Smooth muscle cell (in vitro differentiated cells): ENCODE data around the gene RPS6KC1. TPM values are rescaled to one million over a fixed set of nuclear protein-coding genes. Genes with fewer than 3 reads are reported as not detected.
"Not testable (repeated sequence)": the region's sequence is repeated elsewhere in the genome, so short reads cannot be mapped to it uniquely, and the experiment has no call there.

Source experiments
- DNase-seq: peaks from one replicate; lab custom pipeline; 2025; ENCODE audit not compliant: unreplicated experiment; lab: John Stamatoyannopoulos, UW
- H2AFZ ChIP-seq: fragments of 200-600 bp; sonication (generic); 2 replicates; pipeline ENCODE4 v1.6.0; 2016; ENCODE audit warnings: antibody characterized with exemption, low read depth, mild to moderate bottlenecking
- H3F3A ChIP-seq: fragments of 200-600 bp; sonication (generic); 2 replicates; pipeline ENCODE4 v1.6.0; 2017; ENCODE audit warnings: antibody characterized with exemption, low read depth
- H3K27ac ChIP-seq: fragments of 200-600 bp; sonication (generic); 2 replicates; pipeline ENCODE4 v1.5.1; 2016; ENCODE audit warnings: low read depth, mild to moderate bottlenecking
- H3K27me3 ChIP-seq: fragments of 200-600 bp; sonication (generic); 2 replicates; pipeline ENCODE4 v1.6.1; 2016; ENCODE audit warnings: low read depth, mild to moderate bottlenecking
- H3K36me3 ChIP-seq: fragments of 200-600 bp; sonication (generic); 2 replicates; pipeline ENCODE4 v1.5.1; 2016; ENCODE audit warnings: low read depth
- H3K4me1 ChIP-seq: fragments of 200-600 bp; sonication (generic); 2 replicates; pipeline ENCODE4 v1.5.1; 2016; ENCODE audit warnings: low read depth
- H3K4me2 ChIP-seq: fragments of 200-600 bp; sonication (generic); 2 replicates; pipeline ENCODE4 v1.6.0; 2016; ENCODE audit warnings: mild to moderate bottlenecking
- H3K4me3 ChIP-seq: fragments of 200-600 bp; sonication (generic); 2 replicates; pipeline ENCODE4 v1.5.1; 2016; ENCODE audit warnings: mild to moderate bottlenecking
- H3K79me2 ChIP-seq: fragments of 200-600 bp; sonication (generic); 2 replicates; pipeline ENCODE4 v1.6.0; 2016; ENCODE audit warnings: low read depth, mild to moderate bottlenecking
- H3K9ac ChIP-seq: fragments of 200-600 bp; sonication (generic); 2 replicates; pipeline ENCODE4 v1.6.0; 2016; ENCODE audit warnings: low read depth
- H3K9me3 ChIP-seq: fragments of 200-600 bp; sonication (generic); replicated peaks from 2 replicates; pipeline ENCODE4 v1.5.1; 2016; ENCODE audit warnings: low read depth
- H4K20me1 ChIP-seq: fragments of 200-600 bp; sonication (generic); 2 replicates; pipeline ENCODE4 v1.6.0; 2016; ENCODE audit warnings: low read depth
- CTCF ChIP-seq: fragments of 200-600 bp; sonication (generic); IDR thresholded peaks from 2 replicates; pipeline ENCODE4 v1.5.1; 2017; ENCODE audit warnings: borderline replicate concordance, mild to moderate bottlenecking, antibody characterized with exemption; ENCODE audit not compliant: insufficient read depth, poor library complexity, severe bottlenecking
- WGBS: methylation state at CpG from one replicate; pipeline ENCODE4 v1.1.7; 2016; ENCODE audit warnings: low lambda C conversion rate; 5-methylcytosine and 5-hydroxymethylcytosine counted together
- polyA plus RNA-seq: library from polyadenylated mRNA; unstranded; fragments of >200 nt; fragmentation: Nextera tagmentation; extraction: Ambion mirVana; gene quantifications from 2 replicates; pipeline ENCODE4 v1.2.1, GENCODE V29; 2016
- total RNA-seq: library from RNA; depleted of rRNA; stranded (reverse); fragments of >200 nt; gene quantifications from 2 replicates; pipeline ENCODE4 v1.2.3, GENCODE V29; 2014

The RPS6KC1 gene
- total and polyA plus RNA-seq, 2 experiments from 2014 or later = 17.6 to 30.8 TPM

GRCh38 chr1:213192026-213192425 is 141.0 kb downstream of the RPS6KC1 start:
- H3F3A ChIP-seq = no peaks in the 10 kb centered on the region
- peaks cover 13% of the 10 kb centered on the region for H4K20me1 ChIP-seq
- H2AFZ ChIP-seq = no peak overlapping the region
- H3K36me3 ChIP-seq = peaks cover 4% of the 10 kb centered on the region
- no peak overlapping the region for H3K4me3 ChIP-seq
- no peaks in the 10 kb centered on the region for H3K9me3 ChIP-seq
- no peak for TF ChIP-seq CTCF
- no peak for DNase-seq
- WGBS = 92% methylated on average over 1 of the region's 1 CpG
- no peak overlapping the region for H3K9ac ChIP-seq
- no peak overlapping the region for H3K27ac ChIP-seq
- no peaks in the 10 kb centered on the region for H3K27me3 ChIP-seq
- H3K79me2 ChIP-seq = peaks cover 20% of the 10 kb centered on the region
- no peaks in the 10 kb centered on the region for H3K4me1 ChIP-seq
- H3K4me2 ChIP-seq = no peak overlapping the region

- Histone ChIP-seq H3F3A (no peaks in the 10 kb centered on the region), H3K36me3 (peaks cover 12% of the 10 kb centered on the region), H3K9me3 (peaks cover 7% of the 10 kb centered on the region), H3K4me2 (no peak overlapping the region), H2AFZ (no peak overlapping the region), H3K4me3 (no peak overlapping the region), H4K20me1 (peaks cover 13% of the 10 kb centered on the region), H3K9ac (no peak overlapping the region), H3K79me2 (peaks cover 21% of the 10 kb centered on the region), H3K27me3 (no peaks in the 10 kb centered on the region), H3K27ac (no peak overlapping the region), H3K4me1 (no peaks in the 10 kb centered on the region)
- no peak for DNase-seq
- over 99% methylated on average over 5 of the region's 5 CpGs for WGBS
- TF ChIP-seq CTCF = no peak
Observed at GRCh38 chr1:213194383-213194782, 143.3 kb downstream of the RPS6KC1 start.

- no peak overlapping the region for H3K4me3 ChIP-seq
- peaks cover 21% of the 10 kb centered on the region for H3K79me2 ChIP-seq
- no peak overlapping the region for H2AFZ ChIP-seq
- no peak overlapping the region for H3K27ac ChIP-seq
- H3K4me2 ChIP-seq = no peak overlapping the region
- no peaks in the 10 kb centered on the region for H3K4me1 ChIP-seq
- no peak for TF ChIP-seq CTCF
- peaks cover 13% of the 10 kb centered on the region for H4K20me1 ChIP-seq
- peaks cover 7% of the 10 kb centered on the region for H3K9me3 ChIP-seq
- H3K36me3 ChIP-seq = peaks cover 13% of the 10 kb centered on the region
- no peak for DNase-seq
- no peak overlapping the region for H3K9ac ChIP-seq
- H3K27me3 ChIP-seq = no peaks in the 10 kb centered on the region
- no peaks in the 10 kb centered on the region for H3F3A ChIP-seq
Observed at GRCh38 chr1:213194855-213195254, 143.8 kb downstream of the RPS6KC1 start.

- Histone ChIP-seq H3K36me3 (peaks cover 20% of the 10 kb centered on the region), H3K79me2 (peaks cover 17% of the 10 kb centered on the region), H4K20me1 (peaks cover 13% of the 10 kb centered on the region)
- H3K4me2 ChIP-seq, H3K9ac ChIP-seq, H3K27ac ChIP-seq, H3K9me3 ChIP-seq, H3K4me3 ChIP-seq, H3K4me1 ChIP-seq, H3K27me3 ChIP-seq, DNase-seq, H3F3A ChIP-seq, H2AFZ ChIP-seq: not testable (repeated sequence)
- 92% methylated on average over 10 of the region's 10 CpGs for WGBS
Observed at GRCh38 chr1:213196328-213197054, 145.4 kb downstream of the RPS6KC1 start.
